HUES6 (cell line): ENCODE results near the gene ATF7.
"Not testable (repeated sequence)": the region's sequence is repeated elsewhere in the genome, so short reads cannot be mapped to it uniquely, and the experiment has no call there.

Experiments
- H3K27ac ChIP-seq: 2 replicates; pipeline ENCODE4 v1.7.0; 2013; ENCODE audit warnings: low read depth, mild to moderate bottlenecking, low read length, inconsistent platforms
- H3K27me3 ChIP-seq: 2 replicates; pipeline ENCODE4 v1.6.1; 2013; ENCODE audit warnings: low read length; ENCODE audit not compliant: control insufficient read depth, insufficient read depth
- H3K36me3 ChIP-seq: 2 replicates; pipeline ENCODE4 v1.6.1; 2013; ENCODE audit warnings: low read length; ENCODE audit not compliant: control insufficient read depth, insufficient read depth
- H3K4me1 ChIP-seq: 2 replicates; pipeline ENCODE4 v1.6.1; 2013; ENCODE audit warnings: low read length; ENCODE audit not compliant: control insufficient read depth, insufficient read depth
- H3K4me3 ChIP-seq: 2 replicates; pipeline ENCODE4 v1.5.1; 2013; ENCODE audit warnings: low read depth, low read length
- H3K9ac ChIP-seq: one replicate; pipeline ENCODE4 v1.6.1; 2013; ENCODE audit warnings: mild to moderate bottlenecking, low read length
- H3K9me3 ChIP-seq: 2 replicates; pipeline ENCODE4 v1.6.1; 2013; ENCODE audit warnings: low read depth, low read length; ENCODE audit not compliant: control insufficient read depth, insufficient read depth

The ATF7 gene

GRCh38 chr12:53579545-53579955 lies 46.6 kb downstream of the ATF7 start:
- Histone ChIP-seq H3K9ac (no peak overlapping the region), H3K4me1 (no peaks in the 10 kb centered on the region), H3K4me3 (no peak overlapping the region), H3K9me3 (peaks cover 10% of the 10 kb centered on the region; the same call in 1 of the 2 replicates), H3K27ac (no peak overlapping the region), H3K36me3 (no peaks in the 10 kb centered on the region), H3K27me3 (no peaks in the 10 kb centered on the region)

DNA sequence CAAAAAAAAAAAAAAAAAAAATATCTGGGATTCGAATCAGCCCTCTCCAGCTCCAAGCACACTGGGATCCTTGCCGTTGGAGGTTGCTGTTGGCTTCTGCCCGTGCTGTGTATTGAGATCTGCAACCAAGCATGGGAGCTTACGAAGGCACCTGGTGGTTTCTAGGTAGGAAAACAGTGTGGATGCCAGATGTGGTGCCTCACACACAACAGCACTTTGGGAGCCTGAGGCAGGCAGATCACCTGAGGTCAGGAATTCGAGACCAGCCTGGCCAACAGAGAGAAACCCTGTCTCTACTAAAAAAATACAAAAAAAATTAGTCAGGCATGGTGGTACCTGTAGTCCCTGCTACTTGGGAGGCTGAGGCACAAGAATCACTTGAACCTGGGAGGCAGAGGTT lies 47.4 kb downstream of the ATF7 start:
- H3K9ac ChIP-seq, result no peak overlapping the region
- no peaks in the 10 kb centered on the region for H3K4me1 ChIP-seq
- H3K27ac ChIP-seq, result no peak overlapping the region
- no peak overlapping the region for H3K4me3 ChIP-seq
- H3K36me3 ChIP-seq, result no peaks in the 10 kb centered on the region
- H3K27me3 ChIP-seq, result no peaks in the 10 kb centered on the region
- 0 out of 2 replicates have a peak, but pooled peaks cover 7% of the 10 kb centered on the region for H3K9me3 ChIP-seq

DNA sequence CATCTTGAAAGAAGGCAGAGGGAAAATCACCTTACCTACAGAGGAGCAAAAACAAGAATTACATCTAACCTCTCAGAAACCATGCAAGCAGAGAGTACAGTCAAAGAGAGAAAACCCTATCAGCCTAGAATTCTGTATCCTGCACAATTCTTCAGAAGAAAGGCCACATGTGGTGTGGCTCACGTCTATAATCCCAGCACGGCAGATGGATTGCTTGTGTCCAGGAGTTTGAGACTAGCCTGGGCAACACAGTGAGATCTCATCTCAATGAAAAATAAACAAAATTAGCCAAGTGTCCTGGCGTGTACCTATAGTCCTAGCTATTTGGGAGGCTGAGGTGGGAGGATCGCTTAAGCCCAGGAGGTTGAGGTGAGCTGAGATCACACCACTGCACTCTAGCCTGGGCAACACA lies 48.2 kb downstream of the ATF7 start:
- H3K4me3 ChIP-seq, result no peak overlapping the region
- no peak overlapping the region for H3K27ac ChIP-seq
- H3K9me3 ChIP-seq, result 0 out of 2 replicates have a peak, but pooled peaks cover under 1% of the 10 kb centered on the region
- H3K27me3 ChIP-seq, result no peaks in the 10 kb centered on the region
- no peak overlapping the region for H3K9ac ChIP-seq
- no peaks in the 10 kb centered on the region for H3K36me3 ChIP-seq
- no peaks in the 10 kb centered on the region for H3K4me1 ChIP-seq

DNA sequence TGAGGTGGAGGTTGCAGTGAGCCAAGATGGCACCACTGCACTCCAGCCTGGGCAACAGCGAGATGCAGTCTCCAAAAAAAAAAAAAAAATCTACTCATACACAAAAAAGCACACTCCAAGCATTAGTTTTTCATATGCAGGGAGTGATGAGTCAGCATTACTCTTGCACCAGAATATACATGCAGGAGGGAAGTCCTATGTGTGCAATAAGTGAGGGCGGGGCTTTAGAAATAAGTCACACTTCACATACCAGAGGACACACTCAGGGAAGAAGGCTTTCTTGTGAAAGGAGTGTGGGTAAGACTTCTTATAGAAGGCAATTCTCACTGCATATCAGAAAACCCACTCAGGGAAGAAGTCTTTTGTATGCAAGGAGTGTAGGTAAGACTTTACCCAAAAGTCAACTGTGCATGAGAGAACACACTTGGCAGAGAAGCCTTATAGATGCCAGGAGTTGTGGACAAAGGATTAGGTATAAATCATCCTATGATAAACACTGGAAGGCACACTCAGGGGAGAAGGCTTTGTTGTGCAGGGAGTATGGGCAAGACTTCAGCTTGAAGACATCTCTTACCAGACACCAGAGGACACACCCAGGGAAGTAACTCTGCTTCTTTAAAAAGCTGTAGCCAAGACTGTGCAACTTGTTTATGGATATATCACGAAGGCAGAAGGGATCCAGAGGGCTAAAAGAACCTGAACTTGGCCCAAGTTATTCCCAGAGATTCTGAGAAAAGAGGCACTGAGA lies 50.5 kb downstream of the ATF7 start:
- Histone ChIP-seq H3K36me3 (no peaks in the 10 kb centered on the region), H3K9ac (no peak overlapping the region), H3K9me3 (no peaks in the 10 kb centered on the region), H3K27me3 (no peaks in the 10 kb centered on the region), H3K27ac (no peak overlapping the region), H3K4me3 (no peak overlapping the region), H3K4me1 (no peaks in the 10 kb centered on the region)

- Histone ChIP-seq H3K9me3 (no peaks in the 10 kb centered on the region), H3K36me3 (no peaks in the 10 kb centered on the region), H3K9ac (no peak overlapping the region), H3K4me1 (peaks cover 22% of the 10 kb centered on the region), H3K4me3 (no peak overlapping the region), H3K27ac (no peak overlapping the region), H3K27me3 (no peaks in the 10 kb centered on the region)
Measured at GRCh38 chr12:53572134-53572758, 53.9 kb downstream of the ATF7 start.

- Histone ChIP-seq H3K9ac (no peak overlapping the region), H3K27me3 (no peaks in the 10 kb centered on the region), H3K4me1 (peaks cover 22% of the 10 kb centered on the region), H3K9me3 (no peaks in the 10 kb centered on the region), H3K4me3 (no peak overlapping the region), H3K27ac (no peak overlapping the region), H3K36me3 (no peaks in the 10 kb centered on the region)
Measured at GRCh38 chr12:53571295-53571694, 54.9 kb downstream of the ATF7 start.

DNA sequence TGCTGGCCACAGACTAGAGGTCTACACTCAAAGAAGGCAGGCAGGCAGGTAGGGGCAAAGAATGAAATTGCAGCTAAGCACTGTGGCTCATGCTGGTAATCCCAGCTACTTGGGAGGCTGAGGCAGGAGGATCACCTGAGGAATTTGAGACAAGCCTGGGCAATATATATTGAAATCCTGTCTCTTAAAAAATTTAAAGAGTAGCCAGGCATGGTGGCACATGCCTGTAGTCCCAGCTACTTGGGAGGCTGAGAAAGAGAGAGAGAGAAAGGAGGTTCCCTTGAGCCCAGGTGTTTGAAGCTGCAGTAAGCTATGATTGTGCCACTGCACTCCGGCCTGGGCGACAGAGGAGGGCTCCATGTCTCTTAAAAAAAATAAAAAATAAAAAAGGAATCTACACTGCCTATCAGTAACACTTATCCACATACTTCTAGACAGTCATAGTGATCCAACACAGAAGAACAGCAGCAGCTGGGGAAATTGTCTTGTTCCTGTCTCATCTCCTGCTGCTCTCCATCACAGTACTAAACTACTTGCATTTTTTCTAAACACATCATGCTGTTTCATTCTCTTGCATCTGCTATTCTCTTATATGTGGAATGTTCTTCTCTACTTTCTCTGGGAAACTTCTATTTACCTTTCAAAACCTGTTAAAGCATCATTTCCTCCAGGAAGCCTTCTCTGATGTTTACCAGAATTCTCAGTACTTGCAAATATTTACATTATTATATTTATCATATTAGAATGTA lies 57.2 kb downstream of the ATF7 start:
- Histone ChIP-seq H3K27me3 (no peaks in the 10 kb centered on the region), H3K36me3 (no peaks in the 10 kb centered on the region), H3K9me3 (no peaks in the 10 kb centered on the region), H3K4me1 (peaks cover 22% of the 10 kb centered on the region), H3K4me3 (no peak overlapping the region), H3K27ac (no peak overlapping the region), H3K9ac (no peak overlapping the region)

- Histone ChIP-seq H3K9me3 (no peaks in the 10 kb centered on the region), H3K36me3 (no peaks in the 10 kb centered on the region), H3K9ac (no peak overlapping the region), H3K27ac (no peak overlapping the region), H3K27me3 (no peaks in the 10 kb centered on the region), H3K4me3 (no peak overlapping the region), H3K4me1 (peaks cover 22% of the 10 kb centered on the region)
Measured at GRCh38 chr12:53567961-53568808, 58.0 kb downstream of the ATF7 start.

DNA sequence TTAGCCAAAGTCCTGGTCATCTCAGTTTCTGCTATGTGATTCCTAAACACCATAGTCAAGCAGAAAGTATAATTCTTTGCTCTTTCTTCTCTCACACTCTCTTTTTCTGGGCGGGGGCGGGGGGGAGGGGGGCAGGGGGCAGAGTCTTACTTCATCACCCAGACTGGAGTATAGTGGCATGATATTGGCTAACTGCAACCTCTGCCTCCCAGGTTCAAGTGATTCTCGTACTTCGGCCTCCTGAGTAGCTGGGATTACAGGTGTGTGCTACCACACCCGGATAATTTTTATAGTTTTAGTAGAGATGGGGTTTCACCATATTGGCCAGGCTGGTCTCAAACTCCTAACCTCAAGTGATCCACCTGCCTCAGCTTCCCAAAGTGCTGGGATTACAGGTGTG lies 60.8 kb downstream of the ATF7 start:
- H3K9ac ChIP-seq, H3K9me3 ChIP-seq, H3K27me3 ChIP-seq, H3K36me3 ChIP-seq, H3K4me3 ChIP-seq, H3K27ac ChIP-seq: not testable (repeated sequence)
- H3K4me1 ChIP-seq, result peaks cover 20% of the 10 kb centered on the region

DNA sequence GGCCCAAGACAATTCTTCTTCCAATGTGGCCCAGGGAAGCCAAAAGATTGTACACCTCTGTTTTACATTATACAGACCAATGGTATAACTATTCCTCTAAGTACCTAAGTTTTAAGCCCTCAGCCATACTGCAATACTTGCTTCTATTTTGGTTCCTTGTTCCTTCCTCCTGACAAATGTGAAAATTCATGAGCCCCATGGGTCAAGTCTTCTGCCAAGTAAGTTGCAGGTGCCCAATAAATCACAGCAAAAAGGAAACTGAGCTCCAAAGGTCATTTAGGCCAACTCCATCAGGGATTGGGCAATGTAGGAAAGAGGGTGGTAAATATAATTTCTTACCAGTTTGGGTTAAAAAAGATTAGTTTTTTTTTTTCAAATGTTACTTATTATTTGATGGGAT lies 61.2 kb downstream of the ATF7 start:
- H3K4me1 ChIP-seq, result peaks cover 19% of the 10 kb centered on the region

More for the DNA sequence above, 61.2 kb downstream of the ATF7 start:
- H3K27ac ChIP-seq, result no peak overlapping the region
- H3K27me3 ChIP-seq, result no peaks in the 10 kb centered on the region
- no peak overlapping the region for H3K4me3 ChIP-seq
- no peaks in the 10 kb centered on the region for H3K9me3 ChIP-seq
- no peaks in the 10 kb centered on the region for H3K36me3 ChIP-seq
- H3K9ac ChIP-seq, result no peak overlapping the region
